HCT116 (cell line): ENCODE results near the gene ITGB7. TPM values are rescaled to one million over a fixed set of nuclear protein-coding genes. Genes with fewer than 3 reads are reported as not detected.

Experiments
- ATAC-seq: fragments of 200-7000 bp; cut with Tn5 transposase; 2 replicates; pipeline ENCODE4 v1.9.1; 2020; ENCODE audit warnings: mild to moderate bottlenecking, moderate library complexity
- BruUV-seq: library from RNA; stranded (reverse); fragments of 400-500 nt; replicated peaks from 2 replicates; lab custom pipeline; 2021; lab: Mats Ljungman, UMichigan
- CTCF ChIA-PET: fragments of 300-600 bp; sonication (Branson Sonifier 250); formaldehyde crosslinking; loops from one replicate; lab custom pipeline; 2021; ENCODE audit warnings: antibody characterized with exemption; lab: Charles Lee
- POLR2A ChIA-PET: fragments of 300-600, 350-600 bp; sonication (Branson Sonifier 250); formaldehyde crosslinking; loops from one replicate; lab custom pipeline; 2021; ENCODE audit warnings: antibody characterized with exemption; lab: Charles Lee
- RAD21 ChIA-PET, 2 experiments: fragments of 300-600 bp; sonication (Branson Sonifier 250); formaldehyde crosslinking; loops; one replicate each; lab custom pipeline; 2023; ENCODE audit warnings: low total read pairs in 2 of 2; ENCODE audit not compliant: uncharacterized antibody in 2 of 2, unreplicated experiment in 2 of 2, low non-redundant PET in 1 of 2; lab: Charles Lee
- DNase-seq: peaks from one replicate; pipeline ENCODE4 v3.0.0-alpha.2; 2010; ENCODE audit warnings: low read depth, low spot score
- H2AFZ ChIP-seq: fragments of 200-600 bp; shearing (Covaris generic), sonication (generic); 2 replicates; pipeline ENCODE4 v1.6.1; 2017; ENCODE audit warnings: low read depth, mixed run types, mixed read lengths, antibody characterized with exemption, low read length; ENCODE audit not compliant: poor library complexity, severe bottlenecking
- H3K27ac ChIP-seq: 2 replicates; pipeline ENCODE4 v1.5.1; 2012; ENCODE audit warnings: low read depth, low read length
- H3K27me3 ChIP-seq: fragments of 200-600 bp; sonication (generic); 2 replicates; pipeline ENCODE4 v1.6.1; 2016; ENCODE audit warnings: mixed run types, low read length, mixed read lengths; ENCODE audit not compliant: insufficient read depth
- H3K36me3 ChIP-seq, 2 experiments: fragments of 200-500 bp in 1 of 2; fragments of 200-600 bp in 1 of 2; sonication (Bioruptor generic) in 1 of 2; sonication (generic) in 1 of 2; 2 replicates each; pipeline versions ENCODE4 v1.5.1 to v1.6.1; 2014 to 2016; ENCODE audit warnings: low read length in 2 of 2, inconsistent platforms in 1 of 2, mixed read lengths in 1 of 2, mixed run types in 1 of 2; ENCODE audit not compliant: insufficient read depth in 2 of 2, control insufficient read depth in 1 of 2
- H3K4me1 ChIP-seq, 2 experiments: fragments of 200-600 bp in 1 of 2; sonication (generic) in 1 of 2; 2 replicates each; pipeline versions ENCODE4 v1.5.1 to v1.6.1; 2012 to 2017; ENCODE audit warnings: low read length in 2 of 2, inconsistent platforms in 1 of 2, mild to moderate bottlenecking in 1 of 2, mixed read lengths in 1 of 2, mixed run types in 1 of 2, moderate library complexity in 1 of 2; ENCODE audit not compliant: insufficient read depth in 2 of 2, control insufficient read depth in 1 of 2
- H3K4me2 ChIP-seq: fragments of 200-600 bp; sonication (generic); 2 replicates; pipeline ENCODE4 v1.6.1; 2017; ENCODE audit warnings: mixed run types, low read length, mixed read lengths
- H3K4me3 ChIP-seq, 2 experiments: fragments of 200-600 bp in 1 of 2; sonication (generic) in 1 of 2; replicated peaks in 1 of 2; 2 replicates each; pipeline ENCODE4 v1.5.1; 2011 to 2016; ENCODE audit warnings: low read length in 2 of 2, control low read depth in 1 of 2, low read depth in 1 of 2, mild to moderate bottlenecking in 1 of 2, mixed read lengths in 1 of 2, mixed run types in 1 of 2
- H3K79me2 ChIP-seq: fragments of 200-600 bp; sonication (generic); 2 replicates; pipeline ENCODE4 v1.6.1; 2017; ENCODE audit warnings: mild to moderate bottlenecking, mixed run types, low read length, moderate library complexity, mixed read lengths; ENCODE audit not compliant: insufficient read depth
- H3K9ac ChIP-seq: fragments of 200-600 bp; sonication (generic); 2 replicates; pipeline ENCODE4 v1.6.1; 2016; ENCODE audit warnings: low read length, mixed read lengths
- H3K9me2 ChIP-seq: fragments of 200-600 bp; sonication (generic), shearing (Covaris generic); 2 replicates; pipeline ENCODE4 v1.6.1; 2017; ENCODE audit warnings: mixed run types, mild to moderate bottlenecking, moderate library complexity; ENCODE audit not compliant: insufficient read depth
- H3K9me3 ChIP-seq, 2 experiments: fragments of 200-500 bp in 1 of 2; fragments of 200-600 bp in 1 of 2; sonication (Bioruptor generic) in 1 of 2; sonication (generic) in 1 of 2; 2 replicates each; pipeline ENCODE4 v1.6.1; 2014 to 2017; ENCODE audit warnings: low read length in 2 of 2, mixed read lengths in 2 of 2, inconsistent platforms in 1 of 2, low read depth in 1 of 2, mild to moderate bottlenecking in 1 of 2, mixed run types in 1 of 2, moderate library complexity in 1 of 2; ENCODE audit not compliant: control insufficient read depth in 1 of 2, insufficient read depth in 1 of 2
- H4K20me1 ChIP-seq: fragments of 200-600 bp; sonication (generic), shearing (Covaris generic); 2 replicates; pipeline ENCODE4 v1.6.1; 2017; ENCODE audit warnings: mixed run types, mild to moderate bottlenecking, moderate library complexity; ENCODE audit not compliant: insufficient read depth
- CBX3 ChIP-seq: IDR thresholded peaks from 2 replicates; pipeline ENCODE4 v1.6.1; 2012; ENCODE audit warnings: low read depth
- CEBPB ChIP-seq: IDR thresholded peaks from 2 replicates; pipeline ENCODE4 v1.6.1; 2012; ENCODE audit warnings: low read depth
- POLR2A ChIP-seq: IDR thresholded peaks from 2 replicates; pipeline ENCODE4 v1.7.0; 2011; ENCODE audit warnings: borderline replicate concordance; ENCODE audit not compliant: insufficient read depth, insufficient read length; ENCODE audit errors: extremely low read depth
- POLR2AphosphoS5 ChIP-seq: IDR thresholded peaks from 2 replicates; pipeline ENCODE4 v1.6.1; 2011; ENCODE audit warnings: mild to moderate bottlenecking, low read depth, low read length, moderate library complexity
- TCF7L2 ChIP-seq: IDR thresholded peaks from 2 replicates; pipeline ENCODE4 v1.7.0; 2011; ENCODE audit warnings: borderline replicate concordance, inconsistent platforms; ENCODE audit not compliant: insufficient read depth, insufficient read length; ENCODE audit errors: extremely low read depth
- YY1 ChIP-seq: IDR thresholded peaks from 2 replicates; pipeline ENCODE4 v1.6.1; 2011; ENCODE audit warnings: low read length, low read depth, moderate library complexity, mild to moderate bottlenecking; ENCODE audit not compliant: insufficient replicate concordance; ENCODE audit errors: extremely low read depth
- intact Hi-C: fragments of 100-400 bp; cut with micrococcal nuclease; formaldehyde crosslinking; loops from 2 replicates; pipeline ENCODE4 v1.10.0; 2022
- total RNA-seq: library from RNA; stranded (reverse); gene quantifications from one replicate; pipeline ENCODE4 v1.2.1, GENCODE V29; 2021; ENCODE audit not compliant: unreplicated experiment
- TF ChIP-seq, protein P1 (sequence below): IDR thresholded peaks from 2 replicates; pipeline ENCODE4 v1.6.1; 2012

Gene ITGB7
- total RNA-seq, 1 experiment from 2014 or later: 1.9 TPM

DNA sequence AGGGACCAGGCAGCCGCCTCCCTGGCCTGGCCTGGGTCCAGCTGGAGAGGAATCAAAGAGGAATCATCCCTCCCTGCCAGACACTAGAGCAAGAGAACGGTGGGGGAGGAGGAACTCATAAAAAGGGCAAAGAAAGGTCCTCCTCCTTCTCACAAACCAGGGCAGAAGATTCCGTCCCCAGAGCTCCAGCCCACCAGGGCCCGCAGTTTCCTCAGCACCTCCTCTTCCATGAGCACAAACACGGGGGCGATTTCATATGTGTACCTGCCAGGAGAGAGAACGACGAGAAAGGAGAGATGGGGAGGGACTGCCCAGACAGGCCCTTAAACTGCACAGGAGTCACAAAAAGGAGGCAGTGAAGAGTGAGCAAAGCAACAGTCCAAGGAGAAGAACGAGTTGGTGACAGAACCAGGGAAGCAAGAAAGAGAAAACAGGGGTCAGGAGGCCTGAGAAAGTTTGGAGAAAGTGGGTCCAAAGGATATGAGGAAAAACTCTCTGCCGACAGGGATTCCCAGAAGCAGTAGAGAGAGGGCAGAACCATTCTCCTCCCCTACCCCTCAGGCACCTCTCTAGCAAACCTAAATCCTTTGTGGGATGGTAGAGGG lies 35.2 kb downstream of the ITGB7 start:
- peaks cover 21 to 45% of the 10 kb centered on the region in 2 experiments; a peak in 3 of 4 replicates for H3K4me1 ChIP-seq
- H3K79me2 ChIP-seq: no peaks in the 10 kb centered on the region
- no peaks in the 10 kb centered on the region for H3K27me3 ChIP-seq
- ChIA-PET CTCF (interaction anchor here (1.3 to 2.0 kb wide), 3 partner anchors 12 to 118 kb away, joined by 3 to 9 read pairs (median 7); no protein-coding TSS in a partner anchor), RAD21 (no interaction called here), POLR2A (no interaction called here)
- no peaks in the 10 kb centered on the region for H3K36me3 ChIP-seq
- H4K20me1 ChIP-seq: no peaks in the 10 kb centered on the region
- BruUV-seq: no TSS peak
- no peak overlapping the region for H2AFZ ChIP-seq
- H3K4me3 ChIP-seq: no peak overlapping the region
- intact Hi-C loops: no loop called here
- H3K27ac ChIP-seq: no peak overlapping the region
- peak overlapping the region; percentile 49 for H3K4me2 ChIP-seq
- no peak for DNase-seq
- H3K9ac ChIP-seq: no peak overlapping the region
- TF ChIP-seq, protein P1, sequence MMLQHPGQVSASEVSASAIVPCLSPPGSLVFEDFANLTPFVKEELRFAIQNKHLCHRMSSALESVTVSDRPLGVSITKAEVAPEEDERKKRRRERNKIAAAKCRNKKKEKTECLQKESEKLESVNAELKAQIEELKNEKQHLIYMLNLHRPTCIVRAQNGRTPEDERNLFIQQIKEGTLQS: no peak
- TF ChIP-seq TCF7L2: peak; percentile 64
- no peaks in the 10 kb centered on the region for H3K9me2 ChIP-seq
- no peak for ATAC-seq
- H3K9me3 ChIP-seq: no peaks in the 10 kb centered on the region

DNA sequence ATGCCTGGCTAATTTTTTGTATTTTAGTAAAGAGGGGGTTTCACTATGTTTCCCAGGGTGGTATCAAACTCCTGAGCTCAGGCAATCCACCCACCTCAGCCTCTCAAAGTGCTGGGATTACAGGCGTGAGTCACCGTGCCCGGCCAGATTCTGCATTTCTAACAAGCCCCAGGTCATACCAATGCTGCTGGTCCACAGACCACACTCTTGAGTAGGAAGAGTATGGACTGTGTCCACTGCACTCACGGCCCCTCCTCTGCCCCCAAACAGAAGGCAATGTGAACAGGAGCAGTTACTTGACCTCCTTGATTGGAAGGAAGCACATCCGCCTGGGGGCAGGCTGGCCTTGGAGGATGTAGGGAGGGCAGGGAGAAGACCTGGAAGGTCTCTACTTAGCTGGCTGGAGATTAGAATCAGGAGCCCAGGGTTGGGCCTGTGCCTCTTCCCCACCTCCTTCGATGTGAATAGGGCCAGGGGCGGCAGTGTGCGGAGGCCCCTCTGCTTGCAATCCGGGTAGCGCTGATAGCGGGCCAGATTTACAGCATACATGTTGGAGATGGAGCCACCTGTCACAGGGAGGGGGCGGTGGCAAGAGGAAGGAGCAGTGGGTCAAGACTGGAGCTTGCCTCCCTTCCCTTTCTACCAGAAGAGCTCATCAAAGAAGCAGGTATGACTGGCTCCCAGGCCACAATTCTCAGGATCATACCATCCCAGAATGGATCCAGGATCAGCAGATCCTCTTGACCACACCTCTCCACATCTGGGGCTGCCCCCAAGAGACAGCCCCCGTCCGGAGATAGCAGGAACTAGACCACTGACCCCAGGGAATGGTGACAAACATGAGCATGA lies 36.0 kb downstream of the ITGB7 start:
- no peak for TF ChIP-seq POLR2AphosphoS5
- TF ChIP-seq TCF7L2: no peak
- no peak for TF ChIP-seq YY1
- no peak for TF ChIP-seq CBX3
- no peak for TF ChIP-seq CEBPB
- TF ChIP-seq POLR2A: no peak
- Histone ChIP-seq H3K9ac (no peak overlapping the region), H4K20me1 (no peaks in the 10 kb centered on the region), H3K79me2 (no peaks in the 10 kb centered on the region), H3K4me1 (peaks cover 21 to 45% of the 10 kb centered on the region in 2 experiments; a peak in 3 of 4 replicates), H3K9me2 (no peaks in the 10 kb centered on the region), H3K9me3 (no peaks in the 10 kb centered on the region), H3K4me3 (no peak overlapping the region), H3K27ac (no peak overlapping the region), H3K36me3 (no peaks in the 10 kb centered on the region), H3K4me2 (peak overlapping the region; percentile 49), H3K27me3 (no peaks in the 10 kb centered on the region), H2AFZ (no peak overlapping the region)
- RAD21 ChIA-PET: no interaction called here
- intact Hi-C loops: no loop called here
- DNase-seq: no peak
- CTCF ChIA-PET: interaction anchor here (0.8 to 1.3 kb wide), 2 partner anchors 12 to 18 kb away, joined by 3 to 9 read pairs; no protein-coding TSS in a partner anchor
- BruUV-seq: no TSS peak
- POLR2A ChIA-PET: interaction anchor here (1.2 kb wide), 1 partner anchor 9 kb away, joined by 3 read pairs; the partner anchor contains the start of genes CSAD and ZNF740
- no peak for ATAC-seq
